GM12874 (cell line): ENCODE measurements around the gene TRAIP.

Source experiments
- TF ChIP-seq, protein P1 (sequence below): IDR thresholded peaks from 2 replicates; pipeline ENCODE4 v1.5.1; 2011; ENCODE audit warnings: low read depth, mild to moderate bottlenecking, control low read depth, low read length, moderate library complexity; ENCODE audit not compliant: insufficient read depth

TRAIP gene

DNA sequence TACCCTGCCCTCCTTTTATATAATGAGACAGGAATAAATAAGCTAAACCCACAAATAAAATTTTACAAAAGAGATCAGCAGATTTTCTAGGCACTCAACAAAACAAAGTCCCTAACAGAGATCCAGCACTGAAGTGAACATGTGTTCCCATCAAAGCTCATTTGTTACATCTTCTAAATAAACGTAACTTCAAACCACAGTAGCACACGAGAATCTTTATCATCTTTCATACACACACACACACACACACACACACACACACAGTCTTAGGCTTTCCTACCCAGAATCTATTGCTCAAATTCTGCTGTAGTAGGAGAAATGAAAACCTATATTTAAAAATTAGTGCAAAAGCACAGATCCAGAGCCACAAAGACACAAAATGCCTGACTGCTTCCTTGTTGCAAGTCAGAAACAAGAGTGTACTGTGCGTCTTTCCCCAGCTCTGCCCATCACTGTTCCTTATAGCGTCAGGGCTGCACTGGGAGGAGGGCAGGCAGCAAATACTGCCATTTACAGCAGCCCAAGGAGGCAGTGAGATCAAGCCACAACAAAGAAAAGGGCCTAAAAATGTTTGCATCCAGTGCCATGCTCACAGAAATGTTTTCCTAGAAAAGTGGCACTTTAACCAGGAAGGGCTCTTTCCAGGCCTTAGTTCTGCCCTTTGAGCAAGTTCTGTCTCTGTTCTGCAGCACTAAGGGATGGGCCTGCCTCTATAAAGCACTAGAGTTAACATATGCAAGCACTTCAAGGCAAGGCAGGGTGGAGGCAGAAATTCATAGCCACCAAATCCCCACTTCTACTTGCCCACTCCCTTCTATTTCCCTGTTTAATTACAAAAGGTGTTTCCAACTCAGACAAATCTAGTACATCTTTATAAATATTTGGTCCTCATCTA is 76.0 kb downstream of the TRAIP start:
- TF ChIP-seq, protein P1, sequence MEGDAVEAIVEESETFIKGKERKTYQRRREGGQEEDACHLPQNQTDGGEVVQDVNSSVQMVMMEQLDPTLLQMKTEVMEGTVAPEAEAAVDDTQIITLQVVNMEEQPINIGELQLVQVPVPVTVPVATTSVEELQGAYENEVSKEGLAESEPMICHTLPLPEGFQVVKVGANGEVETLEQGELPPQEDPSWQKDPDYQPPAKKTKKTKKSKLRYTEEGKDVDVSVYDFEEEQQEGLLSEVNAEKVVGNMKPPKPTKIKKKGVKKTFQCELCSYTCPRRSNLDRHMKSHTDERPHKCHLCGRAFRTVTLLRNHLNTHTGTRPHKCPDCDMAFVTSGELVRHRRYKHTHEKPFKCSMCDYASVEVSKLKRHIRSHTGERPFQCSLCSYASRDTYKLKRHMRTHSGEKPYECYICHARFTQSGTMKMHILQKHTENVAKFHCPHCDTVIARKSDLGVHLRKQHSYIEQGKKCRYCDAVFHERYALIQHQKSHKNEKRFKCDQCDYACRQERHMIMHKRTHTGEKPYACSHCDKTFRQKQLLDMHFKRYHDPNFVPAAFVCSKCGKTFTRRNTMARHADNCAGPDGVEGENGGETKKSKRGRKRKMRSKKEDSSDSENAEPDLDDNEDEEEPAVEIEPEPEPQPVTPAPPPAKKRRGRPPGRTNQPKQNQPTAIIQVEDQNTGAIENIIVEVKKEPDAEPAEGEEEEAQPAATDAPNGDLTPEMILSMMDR = no peak

DNA sequence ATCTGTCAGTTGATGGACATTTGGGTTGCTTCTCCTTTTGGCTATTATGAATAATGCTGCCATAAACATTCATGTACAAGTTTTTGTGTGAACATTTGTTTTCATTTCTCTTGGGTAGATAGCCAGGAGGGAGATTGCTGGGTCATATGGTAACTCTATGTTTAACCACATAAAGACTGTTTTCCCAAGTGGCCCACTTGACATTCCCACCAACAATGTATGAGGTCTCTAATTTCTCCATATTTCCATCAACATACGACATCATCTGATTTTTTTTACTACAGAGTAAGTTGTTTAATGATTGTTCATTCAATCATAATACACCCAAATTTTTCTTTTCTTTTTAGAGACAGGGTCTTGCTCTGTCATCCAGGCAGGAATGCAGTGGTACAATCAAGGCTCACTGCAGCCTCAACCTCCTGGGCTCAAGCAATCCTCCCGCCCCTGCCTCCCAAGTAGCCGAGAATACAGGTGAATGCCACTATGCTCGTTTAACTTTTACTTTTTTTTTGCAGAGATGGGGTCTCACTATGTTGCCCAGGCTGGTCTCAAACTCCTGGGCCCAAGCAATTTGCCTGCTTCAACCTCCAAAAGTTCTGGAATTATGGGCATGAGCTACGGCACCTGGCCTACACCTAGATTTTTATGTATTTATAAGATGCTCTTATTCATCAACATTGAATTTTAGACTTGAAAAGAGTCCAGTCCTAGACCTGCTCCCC is 76.8 kb downstream of the TRAIP start:
- TF ChIP-seq, protein P1 = no peak
